IPS-NIHi7 (cell line): ENCODE results near the gene NLN.

Source experiments
- DNase-seq: peaks from one replicate; pipeline ENCODE4 v3.0.0; 2012; ENCODE audit warnings: mixed read lengths; ENCODE audit errors: extremely low spot score

NLN gene

DNA sequence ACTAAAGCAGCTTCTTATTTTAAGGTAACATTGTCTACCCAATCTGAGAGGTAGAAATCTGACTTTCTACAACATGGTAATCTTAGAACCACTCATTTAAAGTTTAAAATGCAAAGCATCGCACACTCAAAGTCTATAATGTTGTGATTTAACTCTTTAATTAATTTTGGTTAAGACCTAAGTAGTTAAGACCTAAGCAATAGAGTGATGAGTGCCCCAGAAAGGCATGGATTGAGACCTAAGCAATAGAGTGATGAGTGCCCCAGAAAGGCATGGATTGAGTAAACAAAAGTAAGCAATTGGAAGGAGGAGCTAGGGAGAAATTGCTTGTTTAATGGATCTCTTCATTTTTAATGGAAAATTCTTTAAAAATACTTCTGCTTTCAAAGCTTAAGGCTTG is 86.8 kb downstream of the NLN start:
- DNase-seq: no peak

DNA sequence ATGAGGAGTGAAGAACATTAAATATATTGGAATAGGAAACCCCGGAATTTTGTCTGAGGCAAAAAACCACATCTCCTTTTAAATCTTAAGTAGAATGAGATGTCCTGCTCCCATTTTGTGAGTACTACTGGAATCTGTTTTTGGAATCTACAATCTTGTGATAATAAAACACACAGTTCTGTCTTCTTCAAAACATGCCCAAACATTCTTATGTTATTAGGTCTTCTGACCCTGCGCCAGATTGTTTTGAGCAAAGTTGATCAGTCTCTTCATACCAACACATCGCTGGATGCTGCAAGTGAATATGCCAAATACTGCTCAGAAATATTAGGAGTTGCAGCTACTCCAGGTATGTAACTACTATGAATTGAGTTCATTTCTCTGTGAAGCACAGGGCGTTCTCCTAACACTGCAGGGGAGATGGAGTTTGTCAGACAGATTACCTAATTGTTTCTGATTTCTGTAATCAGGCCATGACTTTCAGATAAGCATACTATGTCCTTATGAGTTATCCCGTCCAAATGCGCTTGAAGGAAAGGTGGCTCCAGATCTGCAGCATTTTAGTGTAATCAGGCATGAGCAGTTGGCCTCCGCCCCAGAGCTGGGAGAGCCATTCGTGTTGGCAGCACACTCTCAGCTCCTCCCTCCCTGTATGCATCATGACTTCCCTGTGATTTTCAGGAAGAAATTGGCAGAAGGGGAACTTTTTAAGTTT is 88.0 kb downstream of the NLN start:
- no peak for DNase-seq

DNA sequence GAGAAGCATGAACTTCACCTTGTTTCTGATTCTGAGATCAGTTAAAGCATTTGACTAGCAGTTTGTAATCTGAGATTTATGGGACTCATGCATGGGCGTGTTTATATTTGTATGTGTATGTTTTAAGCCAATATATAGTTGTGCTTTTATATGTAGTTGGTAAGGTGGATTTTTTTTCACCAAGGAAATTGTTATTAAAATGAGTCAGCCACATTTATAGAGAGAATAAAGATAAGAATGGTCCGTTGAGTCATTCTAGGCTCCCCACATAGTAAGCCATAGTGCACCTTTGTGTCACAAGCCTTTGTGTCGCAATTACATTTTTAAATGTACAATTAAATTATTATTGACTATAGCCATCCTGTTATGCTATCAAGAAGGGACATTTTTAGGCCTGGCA is 89.0 kb downstream of the NLN start:
- no peak for DNase-seq

DNA sequence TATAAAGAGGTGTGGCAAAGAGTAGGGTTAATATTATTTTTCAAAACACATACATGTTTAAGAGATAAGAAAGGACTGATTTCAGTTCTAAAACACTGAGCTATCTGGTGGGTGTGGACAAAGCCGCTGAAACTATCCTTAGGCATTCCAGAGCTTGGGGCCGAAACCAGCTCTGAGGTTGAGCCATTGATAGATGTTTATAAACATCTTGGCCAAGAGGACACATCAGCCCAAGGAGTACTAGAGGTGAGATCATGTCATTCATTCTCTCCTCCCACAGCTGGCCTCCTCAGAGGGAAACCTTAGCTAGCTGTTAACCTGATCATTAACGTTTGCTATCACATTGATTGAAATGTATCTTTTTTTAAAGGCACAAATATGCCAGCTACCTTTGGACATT is 89.9 kb downstream of the NLN start:
- no peak for DNase-seq

DNA sequence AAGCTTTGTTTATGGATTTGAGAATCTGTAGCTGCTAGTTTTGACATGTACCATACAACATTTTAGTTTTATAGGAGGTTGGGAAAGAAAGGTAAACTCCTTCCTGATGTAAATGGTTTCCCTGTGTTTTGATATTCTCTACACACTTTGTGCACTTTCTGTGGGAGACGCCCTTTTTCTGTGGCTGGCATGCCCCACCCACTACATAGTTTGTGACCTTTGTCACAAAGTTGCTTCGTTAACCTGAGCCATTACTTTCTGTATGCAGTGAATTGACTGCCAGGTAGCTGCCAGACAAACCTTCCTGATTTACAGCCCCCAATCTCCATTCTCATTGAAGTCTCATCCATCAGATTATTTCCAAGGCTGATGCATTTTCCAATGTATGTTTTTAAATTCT is 90.6 kb downstream of the NLN start:
- no peak for DNase-seq

DNA sequence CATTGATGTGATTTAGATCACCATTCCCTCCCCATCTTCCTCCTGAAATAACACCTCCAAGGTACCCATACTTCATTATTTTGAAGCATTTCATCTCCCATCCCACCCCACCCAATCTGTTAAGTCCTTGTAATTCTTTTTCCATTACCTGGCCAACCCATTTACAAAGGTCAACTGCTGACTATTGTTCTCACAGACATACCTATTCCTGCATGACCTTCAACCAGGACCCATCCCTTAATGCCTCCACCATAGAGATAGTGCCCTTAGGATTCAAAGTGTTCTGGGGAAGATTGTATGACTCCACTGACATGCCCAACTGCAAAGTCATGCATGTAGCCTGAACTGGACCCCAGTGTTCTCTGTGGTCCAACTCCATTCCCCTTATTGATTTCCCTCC is 91.2 kb downstream of the NLN start:
- no peak for DNase-seq

DNA sequence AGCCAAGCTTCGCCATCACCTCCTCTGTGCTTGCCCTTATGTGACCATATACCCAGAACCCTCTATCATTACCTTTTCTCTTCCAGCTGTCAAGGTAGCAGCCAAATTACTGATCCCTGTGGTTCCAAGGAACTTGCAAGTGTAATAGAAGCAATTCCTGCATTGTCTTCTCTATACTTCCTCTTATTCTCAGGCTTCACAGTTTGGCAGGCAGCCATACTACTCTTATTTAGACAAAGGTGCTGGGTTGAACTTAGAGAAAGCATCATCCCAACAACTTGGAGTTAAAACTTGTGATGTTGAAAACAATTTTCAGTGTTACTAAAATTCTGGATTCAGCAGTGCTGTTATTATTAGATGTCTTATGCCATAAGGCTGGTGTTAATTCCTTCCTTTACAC is 93.2 kb downstream of the NLN start:
- DNase-seq: no peak

DNA sequence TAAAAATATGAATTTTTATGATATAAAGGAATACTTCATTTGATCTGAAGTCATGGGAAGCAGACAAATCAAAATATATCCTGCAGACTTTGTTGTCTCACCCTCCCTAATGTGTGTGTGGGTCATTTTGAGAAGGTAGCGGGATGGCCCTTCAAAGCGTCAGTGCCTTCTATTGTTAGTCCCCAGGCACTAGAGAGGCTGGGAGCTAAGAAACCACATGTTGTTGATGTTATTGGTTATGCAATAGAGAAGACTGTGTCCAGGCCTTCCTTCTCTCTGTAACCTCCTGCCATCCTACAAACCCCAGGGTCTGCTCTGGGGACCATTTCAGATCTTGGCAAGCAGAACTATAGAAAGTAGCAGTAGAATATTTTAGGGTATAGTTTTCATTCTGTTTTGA is 94.7 kb downstream of the NLN start:
- DNase-seq: no peak

DNA sequence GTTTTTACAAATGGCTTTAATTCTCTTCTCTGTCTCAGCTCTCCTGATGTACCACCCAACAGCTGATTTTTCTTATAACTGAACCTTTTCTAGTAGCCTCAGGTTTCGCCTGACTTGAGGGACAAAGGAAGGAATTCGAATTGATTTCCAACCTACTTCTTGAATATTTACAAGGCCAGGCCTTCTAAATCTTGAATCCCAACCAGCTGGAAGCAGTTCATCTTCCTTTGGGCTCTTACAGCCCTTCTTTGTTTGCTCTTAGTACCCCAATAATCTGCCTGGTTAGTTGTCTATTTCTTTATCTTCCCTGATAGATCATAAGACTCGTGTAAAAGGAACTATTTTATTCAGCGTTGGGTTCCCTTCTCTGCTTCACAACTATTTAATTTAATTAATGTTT is 95.9 kb downstream of the NLN start:
- no peak for DNase-seq

DNA sequence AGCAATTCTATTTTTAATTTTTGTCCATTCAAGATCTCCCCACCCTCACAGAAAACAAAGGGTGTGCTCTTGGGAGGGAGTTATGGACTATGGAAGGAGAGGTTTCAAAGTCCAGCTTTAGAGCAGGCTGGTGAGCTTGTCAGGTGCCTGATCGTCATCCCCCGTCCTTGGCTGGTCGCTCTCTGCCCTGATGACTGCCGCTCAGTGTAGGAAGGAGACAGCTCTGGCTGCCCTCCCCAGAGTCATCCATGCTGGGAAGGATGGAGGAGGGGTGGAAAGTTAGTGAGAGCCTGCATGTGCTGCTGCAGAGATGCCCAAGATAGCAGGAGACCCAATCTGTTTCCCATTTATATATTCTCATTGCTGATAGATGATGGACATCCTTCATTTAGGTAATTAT is 96.6 kb downstream of the NLN start:
- no peak for DNase-seq

DNA sequence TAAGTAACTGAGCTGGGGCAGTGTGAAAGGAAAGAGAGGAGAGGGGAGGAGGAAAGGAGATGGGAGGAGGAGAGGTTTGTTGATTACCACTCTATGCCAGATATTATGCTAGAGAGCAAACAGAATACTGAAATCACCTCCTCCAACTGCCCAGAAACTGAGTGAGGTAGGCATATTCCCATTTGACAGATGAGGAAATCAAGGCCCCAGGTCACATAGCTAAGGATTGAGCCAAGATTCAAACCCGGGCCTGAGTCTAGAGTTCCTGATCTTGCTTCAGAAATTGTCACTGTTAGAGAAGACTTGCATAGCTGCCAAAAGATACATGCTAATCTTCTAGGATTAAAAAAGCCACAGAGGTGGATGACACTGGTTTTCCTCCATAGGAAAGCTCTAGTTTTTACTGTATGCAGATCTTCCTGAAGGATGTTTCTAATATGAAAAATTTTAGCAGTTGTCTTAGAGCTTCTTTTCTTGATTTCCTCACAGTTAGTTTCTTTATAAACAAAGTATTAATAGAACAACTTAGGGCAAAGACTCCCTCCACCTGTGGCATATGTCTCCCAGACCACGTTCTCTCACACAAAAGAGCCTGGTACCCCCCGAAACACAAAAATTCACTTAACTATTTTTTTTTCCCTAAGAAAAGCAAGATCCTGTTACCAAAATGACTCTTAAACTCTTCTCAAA is 97.4 kb downstream of the NLN start:
- DNase-seq: no peak

DNA sequence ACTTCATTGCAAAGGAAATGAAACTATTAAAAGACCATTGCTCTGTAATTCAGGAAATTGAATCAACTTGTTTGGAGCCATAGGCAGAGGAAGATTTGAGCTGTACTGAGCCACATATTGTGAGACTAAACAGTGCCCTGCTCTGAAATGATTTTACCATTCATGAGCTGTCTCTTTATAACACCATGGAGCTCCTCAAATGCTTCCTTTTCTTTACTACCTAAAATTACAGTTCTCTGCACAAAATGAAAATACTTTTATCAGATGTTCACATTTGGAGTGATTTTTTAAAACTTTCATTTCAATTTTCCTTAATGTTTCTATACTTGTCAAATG is 97.9 kb downstream of the NLN start:
- no peak for DNase-seq

DNA sequence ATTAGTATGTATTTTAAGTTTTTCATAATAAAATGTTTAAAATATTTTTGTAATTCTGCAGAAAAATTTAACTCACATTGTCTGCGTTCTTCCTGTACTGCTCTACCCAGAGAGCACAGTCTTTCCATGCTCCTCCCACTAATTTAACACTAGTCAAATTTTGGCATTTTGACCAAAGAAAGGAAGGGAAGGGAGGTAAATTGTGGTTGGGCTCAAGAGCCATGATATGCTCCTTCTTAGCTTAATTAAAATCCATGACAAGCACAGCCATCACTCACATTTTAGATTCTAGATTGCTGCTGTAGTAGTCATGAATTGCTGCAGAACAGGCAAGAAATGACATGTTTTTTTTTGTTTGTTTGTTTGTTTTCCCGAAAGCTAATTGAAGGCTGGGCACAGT is 98.4 kb downstream of the NLN start:
- DNase-seq: no peak

DNA sequence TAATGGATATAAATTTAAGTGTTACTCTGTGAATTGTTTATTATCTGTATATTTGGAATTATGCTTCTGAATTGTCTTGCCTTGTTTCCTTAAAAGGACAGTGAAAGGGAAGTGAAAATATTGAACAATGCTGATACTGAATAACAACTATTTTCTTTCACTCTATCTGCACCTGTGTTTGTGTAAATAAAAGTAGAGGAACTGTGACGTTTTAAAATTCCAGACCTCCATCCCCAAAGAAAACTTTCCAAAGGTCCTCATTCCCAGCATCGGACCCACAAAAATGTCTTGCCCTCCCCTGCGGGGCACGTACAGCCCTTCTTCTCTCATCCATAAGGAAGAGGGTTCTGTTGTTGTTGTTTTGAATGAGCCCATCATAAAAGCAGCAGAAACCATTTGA is 100.0 kb downstream of the NLN start:
- DNase-seq: no peak

DNA sequence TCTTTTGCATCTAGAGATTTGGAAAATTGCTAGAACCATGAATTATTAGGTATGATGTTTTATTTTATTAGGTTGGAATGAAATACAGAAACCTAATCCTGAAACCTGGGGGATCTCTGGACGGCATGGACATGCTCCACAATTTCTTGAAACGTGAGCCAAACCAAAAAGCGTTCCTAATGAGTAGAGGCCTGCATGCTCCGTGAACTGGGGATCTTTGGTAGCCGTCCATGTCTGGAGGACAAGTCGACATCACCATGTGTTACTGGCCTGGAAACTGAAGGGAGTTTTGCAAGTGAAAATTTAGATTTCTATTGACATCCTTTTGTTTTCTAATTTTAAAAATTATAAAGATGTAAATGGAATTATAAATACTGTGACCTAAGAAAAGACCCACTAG is 100.7 kb downstream of the NLN start:
- DNase-seq: no peak

DNA sequence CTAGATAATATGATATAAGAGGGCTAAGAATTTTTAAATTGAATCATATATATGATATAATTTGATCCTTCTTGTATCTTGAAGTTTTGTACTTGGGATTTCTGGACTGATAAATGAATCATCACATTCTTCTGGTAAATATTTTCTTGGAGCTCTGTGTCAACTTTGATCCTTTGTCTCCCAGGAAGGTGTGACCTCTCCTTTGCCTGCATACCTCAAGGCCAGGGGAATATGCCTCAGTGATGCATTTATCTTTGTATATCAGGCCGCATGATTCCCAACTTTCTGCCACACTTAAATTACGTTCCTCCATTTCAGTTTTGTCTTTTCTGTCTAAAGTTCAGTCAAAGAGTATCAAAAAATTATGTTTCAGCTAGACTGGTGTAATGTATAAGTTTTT is 101.2 kb downstream of the NLN start:
- no peak for DNase-seq

DNA sequence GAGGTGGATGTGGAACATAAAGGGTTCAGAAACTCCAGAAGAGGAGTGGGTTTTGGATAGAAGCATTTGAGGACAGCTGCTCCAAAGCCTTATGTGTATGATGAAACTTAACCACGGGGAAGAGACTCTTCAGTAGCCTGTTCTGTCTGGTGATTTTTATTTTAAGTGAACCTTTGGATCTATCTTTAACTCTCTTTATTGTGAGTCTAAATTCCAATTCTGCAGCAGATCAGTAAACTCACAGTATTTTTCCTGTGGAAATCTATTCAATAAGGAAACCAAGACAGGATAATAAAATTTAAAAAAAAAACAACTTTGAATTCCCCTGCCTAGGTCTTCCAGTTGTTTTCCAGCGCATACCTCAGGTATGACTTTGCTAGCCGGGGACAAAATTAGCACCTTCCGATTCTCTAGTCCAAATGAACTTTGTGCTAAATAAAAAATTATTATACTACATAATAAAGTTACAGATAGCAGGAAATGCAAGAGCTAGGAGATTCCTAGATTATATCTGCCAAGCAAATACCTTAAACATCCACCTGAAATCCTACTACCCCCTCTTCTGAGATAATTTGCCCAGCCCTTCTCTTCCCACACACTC is 101.9 kb downstream of the NLN start:
- DNase-seq: no peak

DNA sequence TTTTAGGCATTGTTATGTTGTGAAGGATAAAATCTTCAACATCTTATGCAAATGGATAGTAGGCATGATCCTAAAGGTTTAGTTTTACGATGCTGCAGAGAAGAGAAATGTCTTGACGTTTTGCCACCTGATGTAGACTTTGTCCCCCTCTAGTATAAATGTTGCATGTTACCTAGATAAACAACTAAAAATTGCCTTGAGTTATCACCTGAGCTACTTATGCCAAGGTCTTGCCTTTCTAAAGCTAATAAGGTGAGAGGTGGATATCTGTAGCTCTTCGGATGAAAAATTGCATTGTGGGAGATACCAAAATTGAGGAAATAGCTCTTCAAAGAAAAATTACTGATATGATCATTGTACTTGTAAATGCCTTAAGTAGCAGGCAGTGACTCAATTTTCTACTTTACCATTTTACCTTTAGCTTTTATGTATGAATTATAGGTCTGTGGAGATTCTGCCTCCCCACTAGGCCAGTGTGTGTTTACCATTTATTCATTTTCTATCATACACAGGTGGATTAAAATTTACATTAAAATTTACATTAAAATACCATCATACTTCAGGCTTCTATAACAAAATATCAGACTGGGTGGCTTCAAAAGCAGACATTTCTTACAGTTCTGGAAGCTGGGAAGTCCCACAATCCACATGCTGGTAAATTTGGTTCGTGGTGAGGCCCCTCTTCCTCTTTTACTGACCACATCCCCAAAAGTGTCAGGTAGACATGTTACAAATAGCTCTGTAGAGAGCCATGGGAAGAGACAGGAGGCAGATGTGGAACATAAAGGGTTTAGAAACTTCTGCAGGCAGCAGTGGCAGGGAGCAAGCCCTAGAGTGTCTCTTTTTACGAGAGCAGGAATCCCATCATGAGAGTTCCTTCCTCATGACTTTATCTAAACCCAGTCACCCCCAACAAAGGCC is 103.7 kb downstream of the NLN start:
- no peak for DNase-seq

DNA sequence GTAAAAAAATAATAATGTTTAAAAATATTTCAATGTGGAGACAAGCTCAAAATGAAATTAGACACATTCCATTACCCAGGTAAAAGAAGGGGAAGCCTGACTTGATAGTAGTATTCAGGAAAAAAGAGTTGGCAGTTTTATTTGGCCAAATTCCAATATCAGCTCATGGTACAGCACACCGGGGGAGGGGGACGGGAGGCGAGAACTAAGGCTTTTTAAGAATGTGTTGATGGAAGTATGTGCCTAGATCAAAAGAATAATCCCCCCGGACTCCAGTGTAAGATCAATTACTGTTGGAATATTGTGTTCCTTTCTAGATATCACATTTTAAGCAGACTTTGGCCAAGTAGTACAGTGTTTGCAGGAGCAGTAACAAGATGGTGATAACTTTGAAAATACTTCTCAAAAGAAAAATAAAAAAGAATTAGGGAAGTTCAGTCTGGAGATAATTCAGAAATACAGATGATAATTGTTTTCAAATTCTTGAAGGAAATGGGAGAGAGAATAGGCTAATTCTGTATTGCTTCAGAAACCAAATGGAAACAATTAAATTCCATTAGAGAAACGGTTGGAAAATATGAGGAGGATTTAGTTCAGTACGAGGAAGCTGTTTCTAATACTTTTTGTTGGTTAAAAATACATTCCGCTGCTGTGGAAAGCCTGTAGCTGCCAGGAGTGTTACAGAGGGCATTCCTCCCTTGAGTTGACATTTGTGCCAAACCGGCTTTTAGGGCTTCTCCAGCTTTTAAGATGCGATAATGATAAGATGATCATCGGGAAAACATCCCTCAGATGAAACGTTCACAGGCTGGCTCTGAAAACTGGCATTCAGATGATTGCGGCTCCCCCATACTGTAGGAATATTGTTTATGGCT is 106.3 kb downstream of the NLN start:
- no peak for DNase-seq

DNA sequence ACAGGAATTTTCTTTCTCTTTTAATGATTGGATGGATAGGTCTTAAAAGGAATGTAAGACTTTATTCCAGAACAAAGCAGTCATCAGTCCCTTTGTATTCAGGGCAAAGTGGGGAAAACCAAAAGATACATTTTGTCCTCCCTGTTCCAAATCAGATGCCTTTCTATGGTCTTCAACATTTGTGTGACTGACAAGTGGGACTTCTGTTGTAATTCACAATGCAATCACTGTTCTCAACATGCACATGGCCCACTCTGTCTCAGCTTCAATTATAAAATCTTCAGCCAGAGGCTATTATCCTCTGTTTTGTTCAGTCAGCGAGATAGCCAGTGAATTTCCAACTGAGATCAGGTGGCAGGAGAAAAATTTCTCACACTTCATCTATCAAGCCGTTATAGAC is 108.9 kb downstream of the NLN start:
- no peak for DNase-seq

DNA sequence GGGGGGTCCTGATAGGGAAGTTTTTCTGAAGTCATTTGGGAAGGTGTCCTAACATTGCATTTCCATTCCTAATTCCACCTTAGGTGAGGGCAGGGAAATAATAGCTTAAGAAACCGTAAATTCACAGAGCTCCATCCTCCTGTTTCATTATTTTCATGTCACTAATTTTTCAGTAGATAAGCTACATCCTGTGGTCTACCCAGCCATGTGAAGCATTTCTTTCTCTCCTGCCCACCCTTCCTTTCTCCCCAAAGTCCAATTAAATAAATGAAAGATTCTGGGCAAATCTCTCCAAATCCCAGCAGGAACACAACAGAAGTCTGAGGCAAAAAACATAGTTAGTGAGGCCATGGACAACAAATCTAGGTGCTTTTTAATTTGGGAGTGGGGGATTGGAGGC is 109.3 kb downstream of the NLN start:
- no peak for DNase-seq

DNA sequence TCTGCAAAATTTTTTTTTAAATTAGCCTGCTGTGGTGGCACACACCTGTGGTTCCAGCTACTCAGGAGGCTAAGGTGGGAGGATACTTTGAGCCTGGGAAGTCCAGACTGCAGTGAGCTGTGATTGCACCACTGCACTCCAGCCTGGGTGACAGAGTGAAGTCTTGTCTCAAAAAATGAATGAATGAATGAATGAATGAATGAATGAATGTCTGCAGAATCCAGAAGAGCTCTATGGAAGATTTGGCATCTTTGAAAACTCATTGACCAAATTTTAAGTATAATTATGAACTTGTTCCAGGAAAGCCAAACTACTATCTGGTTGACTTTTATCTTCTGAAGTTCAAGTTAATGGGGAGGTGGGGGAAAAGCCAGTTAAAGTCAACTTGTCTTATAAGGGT is 110.1 kb downstream of the NLN start:
- no peak for DNase-seq
